ENCODE results near the gene EZH1.
A peak's percentile ranks its signal among the peaks of the same experiment; 100 is the strongest.

The EZH1 gene

DNA sequence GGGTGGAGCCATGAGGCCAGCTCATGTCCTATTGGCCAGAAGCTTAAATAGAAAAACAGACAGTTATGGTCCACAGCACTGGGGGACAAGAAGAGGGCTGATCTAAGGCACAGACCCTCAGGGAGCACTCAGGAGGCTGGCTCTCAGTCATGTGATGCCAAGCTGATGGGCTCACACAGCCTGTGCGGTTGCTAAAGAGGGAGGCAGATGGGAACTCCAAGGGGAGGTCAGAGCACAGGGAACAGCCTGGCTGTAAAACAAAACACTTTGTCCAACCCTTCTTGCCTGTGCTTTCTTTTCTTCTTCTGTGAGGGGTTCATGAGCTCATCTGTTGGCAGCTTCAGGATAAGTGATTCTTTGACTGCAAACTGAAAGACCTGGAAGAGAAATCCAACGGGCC, 35.3 kb downstream of the EZH1 start:
- DNase-seq (ENCODE audit: low spot score) = no peak

- DNase-seq (ENCODE audit: low spot score) = no peak
Measured at GRCh38 chr17:42708588-42708987, 36.3 kb downstream of the EZH1 start.

DNA sequence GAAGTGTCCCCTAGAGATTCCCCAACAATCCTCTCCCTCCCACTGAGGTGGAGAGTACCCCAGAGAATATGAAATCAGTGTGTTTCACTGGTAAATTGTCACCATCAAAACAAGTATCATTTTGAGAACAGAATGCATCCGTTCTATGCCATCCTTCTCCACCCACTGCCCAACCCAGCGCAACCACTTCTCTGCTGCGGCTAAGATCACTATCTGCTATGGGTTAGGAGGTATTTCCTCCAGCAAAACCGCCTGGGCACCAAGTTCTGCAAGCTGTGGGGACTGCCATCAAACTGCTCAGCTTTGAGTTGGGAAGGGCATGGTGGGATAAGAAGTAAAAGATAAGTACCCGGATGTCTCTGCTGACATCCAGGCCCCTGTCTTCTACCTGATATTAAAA, 38.1 kb downstream of the EZH1 start:
- DNase-seq (ENCODE audit: low spot score) = no peak

- DNase-seq (ENCODE audit: low spot score) = peak; percentile 30
Measured at GRCh38 chr17:42704837-42705494, 39.9 kb downstream of the EZH1 start.

- no peak for DNase-seq (ENCODE audit: low spot score)
Measured at GRCh38 chr17:42704490-42704836, 40.4 kb downstream of the EZH1 start.

GRCh38 chr17:42702446-42702845, 42.4 kb downstream of the EZH1 start:
- no peak for DNase-seq (ENCODE audit: low spot score)

GRCh38 chr17:42700586-42701289, 44.1 kb downstream of the EZH1 start:
- DNase-seq (ENCODE audit: low spot score) = no peak

DNA sequence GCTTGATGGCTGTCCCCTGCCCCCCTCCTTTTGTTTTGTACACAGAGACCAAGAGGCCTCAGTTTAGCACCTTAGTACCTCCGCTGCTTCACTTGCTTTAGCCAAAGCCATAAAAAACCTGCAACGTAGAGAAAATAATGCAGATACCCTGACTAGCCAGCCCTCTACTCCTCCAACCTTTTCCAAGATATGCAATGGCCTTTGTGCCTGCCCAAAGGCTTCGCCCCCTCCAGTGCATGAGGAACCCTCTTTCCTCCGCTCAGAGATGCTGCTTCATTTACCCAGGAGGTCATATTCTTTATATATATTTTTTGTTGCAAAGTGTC, 45.5 kb downstream of the EZH1 start:
- no peak for DNase-seq (ENCODE audit: low spot score)

DNA sequence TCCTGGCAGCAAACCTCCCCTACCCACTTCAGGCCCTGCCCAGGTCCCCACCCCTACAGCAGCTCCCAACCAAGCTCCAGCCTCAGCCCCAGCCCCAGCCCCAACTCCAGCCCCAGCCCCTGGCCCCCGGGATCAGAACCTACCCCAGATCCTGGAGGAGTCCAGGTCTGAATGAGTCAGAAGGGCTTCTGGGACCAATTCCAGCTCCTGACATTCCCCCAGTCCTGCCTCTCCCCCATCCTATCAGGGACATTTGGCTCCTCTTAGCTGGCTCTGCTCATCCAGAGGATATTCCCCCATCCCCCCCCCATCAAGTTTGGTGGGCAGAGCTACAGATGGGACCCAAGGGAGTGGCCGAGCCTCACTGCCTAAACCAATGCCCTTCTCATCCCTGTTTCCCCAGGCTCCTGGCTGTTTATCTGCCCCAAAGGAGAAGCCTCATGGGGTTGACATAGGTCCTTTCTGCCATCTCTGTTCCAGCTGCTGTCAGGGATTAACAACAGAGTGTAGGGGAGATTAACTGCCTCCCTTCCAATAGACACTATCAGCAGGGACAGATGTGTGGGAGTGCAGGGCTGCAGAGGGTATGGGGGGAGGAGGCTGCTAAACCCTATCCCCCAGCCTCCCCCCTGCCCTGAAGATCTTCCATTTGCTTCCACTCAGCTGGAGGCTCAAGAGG, 46.0 kb downstream of the EZH1 start:
- DNase-seq (ENCODE audit: low spot score) = no peak

DNA sequence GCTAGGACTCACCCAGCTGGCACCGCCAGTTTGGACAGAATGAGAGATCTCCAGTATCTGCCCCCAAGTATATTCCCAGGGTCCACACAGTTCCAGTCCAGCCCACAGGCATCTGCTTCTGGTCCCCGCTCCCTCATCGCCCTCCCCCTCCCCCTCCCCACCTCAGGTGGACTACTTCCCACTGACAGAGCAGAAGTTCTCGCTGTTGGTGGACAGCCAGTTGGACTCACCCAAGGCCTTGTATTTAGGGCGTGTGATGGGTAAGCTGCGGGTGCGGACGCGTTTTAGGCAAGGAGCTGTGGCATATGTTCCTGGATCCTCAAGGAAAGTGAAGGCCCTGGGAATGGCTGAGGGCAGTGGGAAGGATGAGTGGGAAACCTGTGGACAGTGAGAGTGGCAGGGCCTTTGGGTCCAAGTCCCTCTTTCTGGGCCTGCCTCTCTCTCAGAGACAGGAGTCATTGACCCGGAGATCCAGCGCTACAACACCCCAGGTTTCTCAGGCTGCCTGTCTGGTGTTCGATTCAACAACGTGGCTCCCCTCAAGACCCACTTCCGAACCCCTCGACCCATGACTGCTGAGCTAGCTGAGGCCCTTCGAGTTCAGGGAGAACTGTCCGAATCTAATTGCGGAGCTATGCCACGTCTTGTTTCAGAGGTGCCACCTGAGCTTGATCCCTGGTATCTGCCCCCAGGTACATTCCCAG, 47.6 kb downstream of the EZH1 start:
- DNase-seq (ENCODE audit: low spot score) = no peak

- DNase-seq (ENCODE audit: low spot score) = no peak
Measured at GRCh38 chr17:42695500-42695899, 49.3 kb downstream of the EZH1 start.

DNA sequence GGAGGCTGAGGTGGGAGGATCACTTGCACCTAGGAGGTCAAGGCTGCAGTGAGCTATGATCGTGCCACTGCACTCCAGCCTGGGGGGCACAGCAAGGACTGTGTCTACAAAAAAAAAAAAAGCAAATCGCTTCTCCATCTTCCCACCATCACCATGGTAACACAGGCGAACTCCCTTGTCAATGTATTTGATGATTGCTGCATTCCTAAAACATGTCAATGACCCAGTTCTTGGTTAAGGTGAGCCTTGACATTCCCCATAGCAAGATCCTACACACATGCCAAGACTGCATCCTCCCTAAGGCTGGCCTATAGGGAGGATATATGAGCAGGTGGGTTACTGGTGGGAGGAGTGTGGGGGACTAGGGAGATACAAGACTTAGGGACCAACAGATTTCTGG, 50.3 kb downstream of the EZH1 start:
- DNase-seq (ENCODE audit: low spot score) = no peak

DNA sequence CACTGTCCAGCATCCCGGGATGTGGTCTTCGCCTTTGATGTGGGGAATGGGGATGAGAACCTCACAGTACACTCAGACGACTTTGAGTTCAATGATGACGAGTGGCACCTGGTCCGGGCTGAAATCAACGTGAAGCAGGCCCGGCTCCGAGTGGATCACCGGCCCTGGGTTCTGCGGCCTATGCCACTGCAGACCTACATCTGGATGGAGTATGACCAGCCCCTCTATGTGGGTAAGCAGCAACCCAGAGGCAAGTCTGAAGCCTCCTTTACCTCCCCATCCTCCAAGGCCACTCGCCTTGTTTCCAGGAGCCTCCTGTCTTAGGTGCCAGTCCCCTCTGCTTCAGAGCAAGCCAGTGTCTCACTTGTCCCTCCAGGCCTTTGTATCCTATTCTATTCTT, 52.4 kb downstream of the EZH1 start:
- no peak for DNase-seq (ENCODE audit: low spot score)

- no peak for DNase-seq (ENCODE audit: low spot score)
Measured at GRCh38 chr17:42691021-42691545, 53.8 kb downstream of the EZH1 start.

GRCh38 chr17:42690596-42690995, 54.2 kb downstream of the EZH1 start:
- DNase-seq (ENCODE audit: low spot score) = no peak

- DNase-seq (ENCODE audit: low spot score) = no peak
Measured at GRCh38 chr17:42687707-42688320, 57.0 kb downstream of the EZH1 start.

DNA sequence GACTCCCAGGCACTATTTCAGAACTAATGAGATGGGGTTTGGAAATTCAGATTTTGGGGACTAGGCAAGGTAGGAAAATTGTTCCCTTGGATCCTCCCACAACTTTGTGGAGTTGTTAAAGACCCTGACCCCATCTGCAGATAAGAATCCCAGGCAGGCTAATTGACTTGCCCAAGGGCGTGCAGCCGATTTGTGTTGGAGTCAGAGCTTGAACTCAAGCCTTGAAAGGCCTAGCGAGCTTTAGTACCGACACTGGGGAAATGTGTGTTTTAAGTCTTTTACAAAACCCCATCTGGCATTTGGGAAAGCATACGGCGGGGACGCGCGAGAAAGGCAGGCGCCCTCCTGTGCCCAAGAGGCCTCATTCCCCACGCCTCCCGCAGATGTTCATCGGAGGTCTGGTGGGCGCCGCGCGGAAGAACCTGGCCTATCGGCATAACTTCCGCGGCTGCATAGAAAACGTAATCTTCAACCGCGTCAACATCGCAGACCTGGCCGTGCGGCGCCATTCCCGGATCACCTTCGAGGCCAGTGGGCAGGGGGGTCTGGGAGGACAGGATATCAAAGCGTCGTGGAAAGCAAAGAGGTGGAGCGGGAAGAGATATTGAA, 58.2 kb downstream of the EZH1 start:
- no peak for DNase-seq (ENCODE audit: low spot score)

DNA sequence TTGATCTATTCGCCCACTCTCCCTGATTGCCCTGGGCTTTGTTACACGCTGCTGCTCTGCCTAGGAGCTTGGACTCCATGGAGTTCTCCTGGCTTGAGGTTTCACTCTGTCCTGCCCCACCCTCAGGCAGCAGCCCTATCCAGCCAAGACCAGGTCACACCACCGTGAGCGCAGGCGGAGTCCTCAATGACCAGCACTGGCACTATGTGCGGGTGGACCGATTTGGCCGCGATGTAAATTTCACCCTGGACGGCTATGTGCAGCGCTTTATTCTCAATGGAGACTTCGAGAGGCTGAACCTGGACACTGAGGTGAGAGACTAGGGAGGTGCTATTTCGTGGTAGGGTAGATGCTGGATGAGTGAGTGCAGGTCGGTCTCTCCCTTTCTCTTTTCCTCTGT, 59.0 kb downstream of the EZH1 start:
- DNase-seq (ENCODE audit: low spot score) = no peak

- DNase-seq (ENCODE audit: low spot score) = no peak
Measured at GRCh38 chr17:42684929-42685556, 59.8 kb downstream of the EZH1 start.

DNA sequence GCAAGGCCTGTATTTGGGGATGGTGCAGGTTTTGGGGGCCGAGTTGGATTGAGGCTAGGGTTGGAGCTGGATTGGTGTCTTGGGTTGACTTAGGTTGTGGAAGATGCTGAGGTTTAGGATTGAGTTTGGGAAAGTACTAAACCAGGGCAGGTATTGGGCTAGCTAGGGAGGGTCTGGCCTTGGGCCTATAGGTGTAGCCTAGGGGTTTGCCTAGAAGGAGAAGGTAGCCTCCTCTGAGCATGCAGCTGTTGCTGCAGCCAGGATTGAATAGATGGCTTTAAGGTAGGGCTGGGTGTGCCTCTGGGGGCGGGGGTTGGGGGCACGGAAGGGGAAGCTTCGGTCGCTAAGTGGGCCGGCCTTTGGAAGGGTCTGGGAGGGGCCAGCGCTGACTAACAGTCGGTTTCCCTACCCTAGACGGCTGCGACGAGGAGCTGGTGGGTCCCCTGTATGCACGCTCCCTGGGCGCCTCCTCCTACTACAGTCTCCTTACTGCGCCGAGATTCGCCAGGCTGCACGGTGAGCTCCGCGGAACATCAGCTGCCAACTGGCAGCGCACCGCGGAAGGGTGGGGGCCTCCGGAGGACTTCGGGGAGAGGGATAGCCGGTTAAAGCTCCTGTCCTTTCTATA, 61.3 kb downstream of the EZH1 start:
- DNase-seq (ENCODE audit: low spot score) = no peak
